Epithelial cell of proximal tubule (primary cell): ENCODE measurements around the gene ZNF185. TPM values are rescaled to one million over a fixed set of nuclear protein-coding genes. Genes with fewer than 3 reads are reported as not detected.

Source experiments
- DNase-seq: peaks from one replicate; pipeline ENCODE4 v3.0.0-alpha.2; 2011; ENCODE audit warnings: low read depth
- H3K4me3 ChIP-seq: 2 replicates; pipeline ENCODE4 v1.5.1; 2011; ENCODE audit warnings: low read depth, mild to moderate bottlenecking, low read length
- total RNA-seq: library from RNA; depleted of rRNA; stranded (reverse); fragments of >200 nt; gene quantifications from 2 replicates; pipeline ENCODE4 v1.2.3, GENCODE V29; 2015
- TF ChIP-seq, protein P1 (sequence below): conservative IDR thresholded peaks from 2 replicates; pipeline ENCODE4 v1.5.1; 2012; ENCODE audit warnings: low read depth, mild to moderate bottlenecking, low read length

Gene ZNF185
- total RNA-seq, 1 donor from 2014 or later: 41.6 TPM

- no peak for DNase-seq
- H3K4me3 ChIP-seq: no peak overlapping the region
- TF ChIP-seq, protein P1, sequence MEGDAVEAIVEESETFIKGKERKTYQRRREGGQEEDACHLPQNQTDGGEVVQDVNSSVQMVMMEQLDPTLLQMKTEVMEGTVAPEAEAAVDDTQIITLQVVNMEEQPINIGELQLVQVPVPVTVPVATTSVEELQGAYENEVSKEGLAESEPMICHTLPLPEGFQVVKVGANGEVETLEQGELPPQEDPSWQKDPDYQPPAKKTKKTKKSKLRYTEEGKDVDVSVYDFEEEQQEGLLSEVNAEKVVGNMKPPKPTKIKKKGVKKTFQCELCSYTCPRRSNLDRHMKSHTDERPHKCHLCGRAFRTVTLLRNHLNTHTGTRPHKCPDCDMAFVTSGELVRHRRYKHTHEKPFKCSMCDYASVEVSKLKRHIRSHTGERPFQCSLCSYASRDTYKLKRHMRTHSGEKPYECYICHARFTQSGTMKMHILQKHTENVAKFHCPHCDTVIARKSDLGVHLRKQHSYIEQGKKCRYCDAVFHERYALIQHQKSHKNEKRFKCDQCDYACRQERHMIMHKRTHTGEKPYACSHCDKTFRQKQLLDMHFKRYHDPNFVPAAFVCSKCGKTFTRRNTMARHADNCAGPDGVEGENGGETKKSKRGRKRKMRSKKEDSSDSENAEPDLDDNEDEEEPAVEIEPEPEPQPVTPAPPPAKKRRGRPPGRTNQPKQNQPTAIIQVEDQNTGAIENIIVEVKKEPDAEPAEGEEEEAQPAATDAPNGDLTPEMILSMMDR: no peak
Observed at GRCh38 chrX:152913910-152914309, 16.0 kb downstream of the ZNF185 start.

GRCh38 chrX:152915541-152916241 lies 17.8 kb downstream of the ZNF185 start:
- H3K4me3 ChIP-seq: no peak overlapping the region
- no peak for DNase-seq
- TF ChIP-seq, protein P1: peak; percentile 52

DNA sequence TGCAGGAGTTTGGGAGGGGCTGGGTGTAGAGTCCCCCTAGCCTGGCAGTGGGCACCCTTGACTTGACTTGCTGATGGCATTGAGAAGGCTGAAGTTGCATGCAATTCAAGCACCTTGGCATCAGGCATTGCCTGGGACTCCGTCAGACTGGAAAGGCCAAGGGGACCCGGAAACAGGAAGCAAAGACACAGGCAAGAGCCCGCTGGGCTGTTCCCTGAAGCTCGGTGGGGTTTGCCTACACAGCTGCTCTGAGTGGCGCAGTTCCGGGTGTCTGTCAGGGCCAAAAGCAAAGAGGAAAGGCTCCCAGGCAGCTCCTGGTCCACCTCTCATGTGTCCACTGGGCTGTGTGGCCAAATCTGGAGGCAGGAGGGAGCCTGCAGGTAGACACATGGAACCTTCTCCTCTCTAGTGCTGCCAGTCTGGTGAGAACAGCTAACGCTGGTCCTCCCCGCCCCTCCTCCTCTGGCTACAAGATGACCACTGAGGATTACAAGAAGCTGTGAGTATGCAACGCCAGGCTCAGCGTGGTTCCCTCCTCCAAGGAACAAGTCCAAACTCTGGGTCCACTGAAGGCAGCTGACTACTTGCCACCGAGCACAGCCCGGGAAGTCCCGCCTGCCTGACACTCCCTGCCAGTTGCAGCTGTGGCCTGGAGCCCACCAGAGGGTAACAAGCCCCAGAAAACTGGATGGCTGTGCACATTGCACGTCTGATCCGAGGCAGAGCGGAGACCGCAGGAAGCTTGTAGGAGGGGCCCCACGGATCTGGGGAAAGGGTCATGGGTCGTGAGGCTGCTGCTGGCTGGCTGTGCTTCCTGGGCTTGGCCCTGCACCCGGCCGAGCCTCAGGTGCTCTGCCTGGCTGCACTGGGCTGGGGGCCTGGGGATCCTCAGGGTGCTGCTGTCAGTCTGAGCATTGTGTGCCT lies 20.1 kb downstream of the ZNF185 start:
- TF ChIP-seq, protein P1: no peak
- no peak for DNase-seq
- H3K4me3 ChIP-seq: no peak overlapping the region

GRCh38 chrX:152918707-152919106 lies 20.8 kb downstream of the ZNF185 start:
- TF ChIP-seq, protein P1: no peak
- no peak overlapping the region for H3K4me3 ChIP-seq
- DNase-seq: no peak

DNA sequence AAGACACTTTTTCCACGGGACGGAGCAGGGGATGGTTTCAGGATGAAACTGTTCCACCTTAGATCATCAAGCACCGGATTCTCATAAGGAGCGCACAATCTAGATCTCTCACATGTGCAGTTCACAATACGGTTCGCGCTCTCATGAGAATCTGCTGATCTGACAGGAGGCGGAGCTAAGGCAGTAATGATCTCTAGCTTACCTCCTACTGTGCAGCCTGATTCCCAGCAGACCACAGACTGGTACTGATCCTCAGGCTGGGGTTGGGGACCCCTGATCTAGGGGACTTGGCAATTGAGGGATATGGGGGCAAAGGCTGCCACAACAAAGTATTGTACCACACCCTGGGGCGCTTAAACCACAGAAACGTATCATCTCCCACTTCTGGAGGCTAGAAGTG lies 25.7 kb downstream of the ZNF185 start:
- H3K4me3 ChIP-seq: no peak overlapping the region
- no peak for DNase-seq
- TF ChIP-seq, protein P1: no peak

DNA sequence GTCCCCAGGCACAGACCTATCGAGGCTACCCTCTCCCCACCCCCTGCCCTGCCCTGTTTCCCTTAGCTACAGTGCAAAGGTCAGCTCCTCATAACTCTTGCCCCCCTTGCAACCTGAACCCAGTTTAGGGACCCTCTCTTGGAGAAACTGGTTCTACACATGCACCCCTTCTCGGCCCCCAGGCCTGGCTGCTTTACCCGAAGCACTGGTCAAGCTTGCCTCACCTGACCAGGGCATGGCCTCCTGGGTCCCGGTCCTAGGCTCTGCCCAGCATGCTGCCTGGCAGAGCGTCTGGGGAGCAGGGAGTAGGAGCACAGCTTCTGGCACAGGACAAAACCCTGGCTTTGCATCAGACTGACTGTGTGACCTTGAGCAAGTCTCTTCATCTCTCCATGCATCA lies 28.0 kb downstream of the ZNF185 start:
- TF ChIP-seq, protein P1: no peak
- no peak overlapping the region for H3K4me3 ChIP-seq
- DNase-seq: no peak

DNA sequence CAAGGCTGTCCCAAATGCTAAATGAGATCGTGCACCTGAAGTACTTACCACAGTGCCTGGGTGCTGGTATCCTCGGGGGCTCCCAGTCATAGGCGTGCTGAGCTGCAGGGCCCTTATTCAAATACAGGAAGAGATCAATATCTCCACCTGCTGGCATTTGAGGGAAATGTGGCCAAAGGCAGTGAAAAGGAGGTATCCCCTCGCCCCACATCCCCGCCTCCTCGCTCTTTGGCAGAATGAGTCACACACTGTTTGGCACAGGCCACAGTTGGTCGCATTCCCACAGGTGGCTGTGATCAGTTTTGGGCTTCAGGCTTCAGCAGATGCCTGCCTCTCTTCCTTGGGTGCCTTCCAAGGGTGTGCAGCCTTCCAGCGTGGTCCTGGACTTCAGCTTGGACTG lies 28.4 kb downstream of the ZNF185 start:
- H3K4me3 ChIP-seq: no peak overlapping the region
- DNase-seq: no peak
- TF ChIP-seq, protein P1: peak; percentile 60
